ENCODE results near the gene ANKZF1.

The ANKZF1 gene

GRCh38 chr2:219245148-219245898, 15.7 kb downstream of the ANKZF1 start, which contains the start of the genes GLB1L and STK16:
TSS of gene GLB1L (minus strand) at chr2:219245444. CDS start at chr2:219243573, 1,871 bp downstream.
TSS of gene STK16 (plus strand) at chr2:219245479. CDS start at chr2:219246000, 521 bp downstream.
- Histone ChIP-seq H3K79me2 (ENCODE audit: insufficient read depth, low read length) (no peaks in the 10 kb centered on the region), H3K4me2 (ENCODE audit: low read length) (peak within 1 kb of the TSS; percentile 73), H3K9me3 (ENCODE audit: low read length) (no peaks in the 10 kb centered on the region), H3K27me3 (ENCODE audit: insufficient read depth, low read length) (no peaks in the 10 kb centered on the region), H3K36me3 (ENCODE audit: insufficient read depth, low read length) (peaks cover 31% of the 10 kb centered on the region), H3K9me2 (ENCODE audit: low read depth, low read length) (no peaks in the 10 kb centered on the region), H3K4me3 (ENCODE audit: low read depth, low read length, poor library complexity, severe bottlenecking) (peak within 1 kb of the TSS; percentile 78), H3K27ac (ENCODE audit: low read depth, low read length, poor library complexity, severe bottlenecking) (peak within 1 kb of the TSS; percentile 39), H3F3A (ENCODE audit: insufficient read depth, low read length) (no peaks in the 10 kb centered on the region), H2AFZ (ENCODE audit: low read length) (no peak within 1 kb of the TSS), H3K4me1 (ENCODE audit: insufficient read depth, low read length, severe bottlenecking) (peaks cover 55% of the 10 kb centered on the region), H4K20me1 (ENCODE audit: insufficient read depth, low read length) (no peaks in the 10 kb centered on the region), H3K9ac (ENCODE audit: low read length) (peak within 1 kb of the TSS; percentile 83)
- TF ChIP-seq EZH2 (IDR thresholded peaks at IDR 0.05; ENCODE audit: borderline replicate concordance, low read length) (no peak), CTCF (IDR thresholded peaks at IDR 0.05; ENCODE audit: low read length) (no peak)

GRCh38 chr2:219245899-219246230, 16.3 kb downstream of the ANKZF1 start:
- H3K4me2 ChIP-seq (ENCODE audit: low read length): peak overlapping the region; percentile 73
- H3K27ac ChIP-seq (ENCODE audit: low read depth, low read length, poor library complexity, severe bottlenecking): peak overlapping the region; percentile 39
- H4K20me1 ChIP-seq (ENCODE audit: insufficient read depth, low read length): no peaks in the 10 kb centered on the region
- H3K79me2 ChIP-seq (ENCODE audit: insufficient read depth, low read length): no peaks in the 10 kb centered on the region
- peak overlapping the region; percentile 83 for H3K9ac ChIP-seq (ENCODE audit: low read length)
- no peaks in the 10 kb centered on the region for H3K27me3 ChIP-seq (ENCODE audit: insufficient read depth, low read length)
- H3K9me2 ChIP-seq (ENCODE audit: low read depth, low read length): no peaks in the 10 kb centered on the region
- peaks cover 36% of the 10 kb centered on the region for H3K36me3 ChIP-seq (ENCODE audit: insufficient read depth, low read length)
- no peak overlapping the region for H2AFZ ChIP-seq (ENCODE audit: low read length)
- H3F3A ChIP-seq (ENCODE audit: insufficient read depth, low read length): no peaks in the 10 kb centered on the region
- TF ChIP-seq EZH2 (IDR thresholded peaks at IDR 0.05; ENCODE audit: borderline replicate concordance, low read length) (no peak), CTCF (IDR thresholded peaks at IDR 0.05; ENCODE audit: low read length) (no peak)
- H3K4me3 ChIP-seq (ENCODE audit: low read depth, low read length, poor library complexity, severe bottlenecking): peak overlapping the region; percentile 78
- H3K9me3 ChIP-seq (ENCODE audit: low read length): no peaks in the 10 kb centered on the region
- H3K4me1 ChIP-seq (ENCODE audit: insufficient read depth, low read length, severe bottlenecking): peaks cover 60% of the 10 kb centered on the region

- peak overlapping the region; percentile 73; the same call in 1 of the 2 replicates for H3K4me2 ChIP-seq (ENCODE audit: low read length)
- H3K4me3 ChIP-seq (ENCODE audit: low read depth, low read length, poor library complexity, severe bottlenecking): peak overlapping the region; percentile 78
- H2AFZ ChIP-seq (ENCODE audit: low read length): no peak overlapping the region
- no peaks in the 10 kb centered on the region for H3F3A ChIP-seq (ENCODE audit: insufficient read depth, low read length)
- no peak overlapping the region; the same call in 1 of the 2 replicates for H3K9ac ChIP-seq (ENCODE audit: low read length)
- H3K9me2 ChIP-seq (ENCODE audit: low read depth, low read length): no peaks in the 10 kb centered on the region
- H3K27me3 ChIP-seq (ENCODE audit: insufficient read depth, low read length): no peaks in the 10 kb centered on the region
- peaks cover 43% of the 10 kb centered on the region for H3K36me3 ChIP-seq (ENCODE audit: insufficient read depth, low read length)
- no peaks in the 10 kb centered on the region for H3K79me2 ChIP-seq (ENCODE audit: insufficient read depth, low read length)
- no peak for TF ChIP-seq EZH2 (IDR thresholded peaks at IDR 0.05; ENCODE audit: borderline replicate concordance, low read length)
- no peak for TF ChIP-seq CTCF (IDR thresholded peaks at IDR 0.05; ENCODE audit: low read length)
- H3K4me1 ChIP-seq (ENCODE audit: insufficient read depth, low read length, severe bottlenecking): peaks cover 67% of the 10 kb centered on the region
- no peaks in the 10 kb centered on the region for H4K20me1 ChIP-seq (ENCODE audit: insufficient read depth, low read length)
- no peaks in the 10 kb centered on the region for H3K9me3 ChIP-seq (ENCODE audit: low read length)
- H3K27ac ChIP-seq (ENCODE audit: low read depth, low read length, poor library complexity, severe bottlenecking): no peak overlapping the region
Observed at GRCh38 chr2:219246559-219246958, 17.0 kb downstream of the ANKZF1 start.
